ENCODE results near the gene CNTNAP2. TPM values are rescaled to one million over a fixed set of nuclear protein-coding genes. Genes with fewer than 3 reads are reported as not detected.

Gene CNTNAP2
- total RNA-seq, 1 experiment from 2014 or later = 60.0 TPM

- H3K9me3 ChIP-seq (ENCODE audit: low read depth, low read length, poor library complexity, severe bottlenecking) = no peaks in the 10 kb centered on the region
- intact Hi-C loops (cut with micrococcal nuclease; ENCODE audit: unreplicated experiment) = no loop called here
- H3K36me3 ChIP-seq (ENCODE audit: insufficient read depth, low read length, poor library complexity, severe bottlenecking) = no peaks in the 10 kb centered on the region
- H3K27me3 ChIP-seq (replicated peaks; ENCODE audit: insufficient read depth, low read depth, low read length, poor library complexity) = no peaks in the 10 kb centered on the region
- H3K4me1 ChIP-seq (ENCODE audit: insufficient read depth, low read length, poor library complexity, severe bottlenecking) = no peaks in the 10 kb centered on the region
- ChIA-PET POLR2A (ENCODE audit: low non-redundant PET) (no interaction called here), CTCF (no interaction called here)
- no peak for TF ChIP-seq CTCF (conservative IDR thresholded peaks at IDR 0.05; ENCODE audit: low read depth, low read length)
- TF ChIP-seq EZH2 (IDR thresholded peaks at IDR 0.05; ENCODE audit: borderline replicate concordance, low read depth, low read length, poor library complexity, severe bottlenecking) = no peak
- H3K4me3 ChIP-seq (ENCODE audit: low read depth, low read length, poor library complexity, severe bottlenecking) = no peak overlapping the region
- BruUV-seq (replicated peaks) = no TSS peak
- no peak overlapping the region for H3K27ac ChIP-seq (ENCODE audit: low read depth, low read length, poor library complexity, severe bottlenecking)
- DNase-seq (ENCODE audit: low spot score) = no peak
Observed at GRCh38 chr7:148397056-148397455, 2280.5 kb downstream of the CNTNAP2 start.

- H3K9me3 ChIP-seq (ENCODE audit: low read depth, low read length, poor library complexity, severe bottlenecking) = no peaks in the 10 kb centered on the region
- intact Hi-C loops (cut with micrococcal nuclease; ENCODE audit: unreplicated experiment) = no loop called here
- H3K27ac ChIP-seq (ENCODE audit: low read depth, low read length, poor library complexity, severe bottlenecking) = no peak overlapping the region
- BruUV-seq (replicated peaks) = no TSS peak
- no peaks in the 10 kb centered on the region for H3K4me1 ChIP-seq (ENCODE audit: insufficient read depth, low read length, poor library complexity, severe bottlenecking)
- POLR2A ChIA-PET (ENCODE audit: low non-redundant PET) = no interaction called here
- no peak for TF ChIP-seq CTCF (conservative IDR thresholded peaks at IDR 0.05; ENCODE audit: low read depth, low read length)
- CTCF ChIA-PET = no interaction called here
- H3K36me3 ChIP-seq (ENCODE audit: insufficient read depth, low read length, poor library complexity, severe bottlenecking) = no peaks in the 10 kb centered on the region
- DNase-seq (ENCODE audit: low spot score) = no peak
- no peaks in the 10 kb centered on the region for H3K27me3 ChIP-seq (replicated peaks; ENCODE audit: insufficient read depth, low read depth, low read length, poor library complexity)
- H3K4me3 ChIP-seq (ENCODE audit: low read depth, low read length, poor library complexity, severe bottlenecking) = no peak overlapping the region
Observed at GRCh38 chr7:148397551-148397950, 2280.9 kb downstream of the CNTNAP2 start.

GRCh38 chr7:148397985-148398384 is 2281.4 kb downstream of the CNTNAP2 start:
- Histone ChIP-seq H3K4me3 (ENCODE audit: low read depth, low read length, poor library complexity, severe bottlenecking) (no peak overlapping the region), H3K27ac (ENCODE audit: low read depth, low read length, poor library complexity, severe bottlenecking) (no peak overlapping the region), H3K27me3 (replicated peaks; ENCODE audit: insufficient read depth, low read depth, low read length, poor library complexity) (no peaks in the 10 kb centered on the region), H3K9me3 (ENCODE audit: low read depth, low read length, poor library complexity, severe bottlenecking) (no peaks in the 10 kb centered on the region), H3K4me1 (ENCODE audit: insufficient read depth, low read length, poor library complexity, severe bottlenecking) (no peaks in the 10 kb centered on the region), H3K36me3 (ENCODE audit: insufficient read depth, low read length, poor library complexity, severe bottlenecking) (no peaks in the 10 kb centered on the region)
- ChIA-PET CTCF (no interaction called here), POLR2A (ENCODE audit: low non-redundant PET) (no interaction called here)
- no peak for TF ChIP-seq CTCF (conservative IDR thresholded peaks at IDR 0.05; ENCODE audit: low read depth, low read length)
- TF ChIP-seq EZH2 (IDR thresholded peaks at IDR 0.05; ENCODE audit: borderline replicate concordance, low read depth, low read length, poor library complexity, severe bottlenecking) = no peak
- DNase-seq (ENCODE audit: low spot score) = no peak
- intact Hi-C loops (cut with micrococcal nuclease; ENCODE audit: unreplicated experiment) = no loop called here
- BruUV-seq (replicated peaks) = no TSS peak
